ENCODE results near the gene RNF217.

DNA sequence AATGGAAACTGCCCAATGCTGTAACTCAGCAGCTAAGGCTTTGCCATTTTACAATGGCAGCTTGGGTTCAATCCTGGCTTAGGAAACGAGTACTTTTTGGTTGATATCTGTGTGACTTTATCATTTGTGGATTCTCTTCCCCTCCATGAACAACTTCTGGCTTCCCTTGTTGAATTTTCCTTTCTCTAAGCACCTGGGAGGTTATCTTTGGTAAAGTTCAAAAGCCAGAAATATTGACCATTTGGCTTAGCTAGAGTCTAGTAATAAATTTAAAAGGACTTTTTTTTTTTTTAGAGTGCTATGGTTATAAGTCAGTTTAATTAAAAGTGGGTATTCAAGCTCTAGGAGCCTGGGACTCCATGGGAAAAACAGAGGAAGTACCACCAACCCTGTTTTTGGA lies 159.7 kb downstream of the RNF217 start:
- TF ChIP-seq, protein P1, sequence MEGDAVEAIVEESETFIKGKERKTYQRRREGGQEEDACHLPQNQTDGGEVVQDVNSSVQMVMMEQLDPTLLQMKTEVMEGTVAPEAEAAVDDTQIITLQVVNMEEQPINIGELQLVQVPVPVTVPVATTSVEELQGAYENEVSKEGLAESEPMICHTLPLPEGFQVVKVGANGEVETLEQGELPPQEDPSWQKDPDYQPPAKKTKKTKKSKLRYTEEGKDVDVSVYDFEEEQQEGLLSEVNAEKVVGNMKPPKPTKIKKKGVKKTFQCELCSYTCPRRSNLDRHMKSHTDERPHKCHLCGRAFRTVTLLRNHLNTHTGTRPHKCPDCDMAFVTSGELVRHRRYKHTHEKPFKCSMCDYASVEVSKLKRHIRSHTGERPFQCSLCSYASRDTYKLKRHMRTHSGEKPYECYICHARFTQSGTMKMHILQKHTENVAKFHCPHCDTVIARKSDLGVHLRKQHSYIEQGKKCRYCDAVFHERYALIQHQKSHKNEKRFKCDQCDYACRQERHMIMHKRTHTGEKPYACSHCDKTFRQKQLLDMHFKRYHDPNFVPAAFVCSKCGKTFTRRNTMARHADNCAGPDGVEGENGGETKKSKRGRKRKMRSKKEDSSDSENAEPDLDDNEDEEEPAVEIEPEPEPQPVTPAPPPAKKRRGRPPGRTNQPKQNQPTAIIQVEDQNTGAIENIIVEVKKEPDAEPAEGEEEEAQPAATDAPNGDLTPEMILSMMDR (IDR thresholded peaks at IDR 0.05): no peak
- no peak for TF ChIP-seq POLR2A (IDR thresholded peaks at IDR 0.05)
- no peak for TF ChIP-seq POLR2AphosphoS5 (IDR thresholded peaks at IDR 0.05)

Measured in transverse colon (tissue), 4 donors.